ENCODE measurements around the gene PLA2G4F.

The PLA2G4F gene

GRCh38 chr15:42163291-42163690 lies 6.9 kb upstream of the PLA2G4F start:
- DNase-seq = no peak

GRCh38 chr15:42160136-42160535 lies 3.7 kb upstream of the PLA2G4F start:
- no peak for DNase-seq

- no peak for DNase-seq
Measured at GRCh38 chr15:42159381-42160015, 3.1 kb upstream of the PLA2G4F start.

GRCh38 chr15:42158941-42159340 lies 2.5 kb upstream of the PLA2G4F start:
- DNase-seq = no peak

- DNase-seq = no peak
Measured at GRCh38 chr15:42157981-42158765, 1.7 kb upstream of the PLA2G4F start.

- no peak for DNase-seq
Measured at GRCh38 chr15:42157381-42157780, 945 bp upstream of the PLA2G4F start.

GRCh38 chr15:42155546-42156242 lies 742 bp downstream of the PLA2G4F start:
- peak; percentile 93 for DNase-seq

- DNase-seq = no peak
Measured at GRCh38 chr15:42154956-42155355, 1.5 kb downstream of the PLA2G4F start.

- DNase-seq = peak; percentile 31
Measured at GRCh38 chr15:42154212-42154941, 2.1 kb downstream of the PLA2G4F start.

GRCh38 chr15:42153874-42154211 lies 2.6 kb downstream of the PLA2G4F start:
- DNase-seq = no peak

- DNase-seq = no peak
Measured at GRCh38 chr15:42152921-42153698, 3.3 kb downstream of the PLA2G4F start.

GRCh38 chr15:42152196-42152920 lies 4.1 kb downstream of the PLA2G4F start:
- DNase-seq = no peak

- DNase-seq = no peak
Measured at GRCh38 chr15:42151736-42152135, 4.7 kb downstream of the PLA2G4F start.

GRCh38 chr15:42151141-42151561 lies 5.3 kb downstream of the PLA2G4F start:
- no peak for DNase-seq

- DNase-seq = no peak
Measured at GRCh38 chr15:42150219-42150970, 6.0 kb downstream of the PLA2G4F start.

GRCh38 chr15:42149493-42150218 lies 6.8 kb downstream of the PLA2G4F start:
- DNase-seq = no peak

- no peak for DNase-seq
Measured at GRCh38 chr15:42148808-42149492, 7.5 kb downstream of the PLA2G4F start.

- DNase-seq = no peak
Measured at GRCh38 chr15:42147431-42147735, 9.1 kb downstream of the PLA2G4F start.

GRCh38 chr15:42146551-42147430 lies 9.6 kb downstream of the PLA2G4F start:
- DNase-seq = no peak
